ENCODE measurements around the gene ZNF678. TPM values are rescaled to one million over a fixed set of nuclear protein-coding genes. Genes with fewer than 3 reads are reported as not detected.
"Not testable (repeated sequence)": the region's sequence is repeated elsewhere in the genome, so short reads cannot be mapped to it uniquely, and the experiment has no call there.

Gene ZNF678
- total and polyA plus RNA-seq, 8 donors: 1.6 to 8.0 (median 6.0) TPM

- Histone ChIP-seq H3K36me3 (no peaks in the 10 kb centered on the region), H3K4me3 (no peak overlapping the region), H3K9me3 (no peaks in the 10 kb centered on the region), H3K4me1 (peaks cover 0 to 9% (median 4%) of the 10 kb centered on the region in 3 donors), H3K27ac (peak overlapping the region in 3 of 4 donors; percentile 38 to 46 (median 39)), H3K27me3 (no peaks in the 10 kb centered on the region)
- no peak for ATAC-seq
- intact Hi-C loops (cut with DNase I): no loop called here
- FAIRE-seq: no peak
- TF ChIP-seq CTCF (IDR thresholded peaks at IDR 0.05): no peak
- WGBS, 2 donors: 54 to 56% methylated on average over 3 of the region's 3 CpGs
- DNase-seq: no peak
Observed at GRCh38 chr1:227548448-227548847, 14.9 kb upstream of the ZNF678 start.

GRCh38 chr1:227549892-227550291 is 13.5 kb upstream of the ZNF678 start:
- ATAC-seq (no peak), FAIRE-seq (no peak), DNase-seq (no peak)
- TF ChIP-seq CTCF (IDR thresholded peaks at IDR 0.05): no peak
- peaks cover 0 to 9% (median 4%) of the 10 kb centered on the region in 3 donors for H3K4me1 ChIP-seq
- H3K4me3 ChIP-seq: no peak overlapping the region
- 90 to 91% methylated on average over 2 of the region's 2 CpGs for WGBS, 2 donors
- H3K27ac ChIP-seq: no peak overlapping the region
- H3K36me3 ChIP-seq: no peaks in the 10 kb centered on the region
- intact Hi-C loops (cut with DNase I): no loop called here
- H3K9me3 ChIP-seq: no peaks in the 10 kb centered on the region
- no peaks in the 10 kb centered on the region for H3K27me3 ChIP-seq

- not testable (repeated sequence) for ATAC-seq, H3K36me3 ChIP-seq
Observed at GRCh38 chr1:227551881-227552280, 11.5 kb upstream of the ZNF678 start.

GRCh38 chr1:227556288-227556687 is 7.1 kb upstream of the ZNF678 start:
- no peaks in the 10 kb centered on the region for H3K9me3 ChIP-seq
- no peak for TF ChIP-seq CTCF (IDR thresholded peaks at IDR 0.05)
- H3K27me3 ChIP-seq: no peaks in the 10 kb centered on the region
- ATAC-seq (peak; percentile 79 to 90 (median 87)), FAIRE-seq (no peak), DNase-seq (peak in 4 of 6 donors; percentile 38 to 58 (median 53))
- intact Hi-C loops (cut with DNase I): no loop called here
- H3K36me3 ChIP-seq: no peaks in the 10 kb centered on the region
- no peak overlapping the region for H3K4me3 ChIP-seq
- peak overlapping the region in 2 of 4 donors; percentile 40 to 55 for H3K27ac ChIP-seq
- H3K4me1 ChIP-seq: peaks cover 0 to 4% (median 0%) of the 10 kb centered on the region in 3 donors
- 47 to 50% methylated on average over 7 of the region's 7 CpGs for WGBS, 2 donors

More at GRCh38 chr1:227551881-227552280, 11.5 kb upstream of the ZNF678 start:
- H3K27ac ChIP-seq; H3K27me3 ChIP-seq; intact Hi-C loops (cut with DNase I); FAIRE-seq; H3K9me3 ChIP-seq; H3K4me1 ChIP-seq; DNase-seq; H3K4me3 ChIP-seq: not testable (repeated sequence)
- 98 to 100% methylated on average over 1 of the region's 1 CpG for WGBS, 2 donors

GRCh38 chr1:227557962-227558725 is 5.2 kb upstream of the ZNF678 start:
- no peak for TF ChIP-seq CTCF (IDR thresholded peaks at IDR 0.05)
- FAIRE-seq (no peak), DNase-seq (peak in 1 of 6 donors; percentile 41), ATAC-seq (no peak)
- Histone ChIP-seq H3K4me3 (no peak overlapping the region), H3K36me3 (no peaks in the 10 kb centered on the region), H3K27ac (no peak overlapping the region), H3K27me3 (no peaks in the 10 kb centered on the region), H3K4me1 (peaks cover 0 to 4% (median 0%) of the 10 kb centered on the region in 3 donors), H3K9me3 (no peaks in the 10 kb centered on the region)
- intact Hi-C loops (cut with DNase I): no loop called here
- 64 to 75% methylated on average over 27 to 29 of the region's 29 CpGs for WGBS, 2 donors
